Right lobe of liver (tissue), 6 donors: ENCODE data around the gene AIP. TPM values are rescaled to one million over a fixed set of nuclear protein-coding genes. Genes with fewer than 3 reads are reported as not detected.

Experiments
- ATAC-seq, 4 donors: fragments of 200-7000 bp; cut with Tn5 transposase; one replicate each; pipeline ENCODE4 v1.9.1; 2020; ENCODE audit warnings: mild to moderate bottlenecking in 4 of 4, moderate library complexity in 4 of 4
- DNase-seq, 3 donors: peaks; one replicate each; pipeline ENCODE4 v3.0.0-alpha.2; 2020
- H3K27ac ChIP-seq, 3 donors: fragments of 200-600 bp; one replicate each; pipeline ENCODE4 v1.8.0; 2022
- H3K27me3 ChIP-seq, 2 donors: fragments of 200-600 bp; one replicate each; pipeline ENCODE4 v1.8.0; 2022
- H3K36me3 ChIP-seq, 4 donors: fragments of 200-600 bp; sonication (generic) in 1 of 4; one replicate each; pipeline versions ENCODE4 v1.5.1 to v1.8.0; 2017 to 2022; ENCODE audit warnings: control low read depth in 1 of 4
- H3K4me1 ChIP-seq, 4 donors: fragments of 200-600 bp; sonication (generic) in 1 of 4; one replicate each; pipeline versions ENCODE4 v1.5.1 to v1.8.0; 2017 to 2022; ENCODE audit warnings: control low read depth in 1 of 4
- H3K4me3 ChIP-seq, 3 donors: fragments of 200-600 bp; one replicate each; pipeline ENCODE4 v1.8.0; 2022
- H3K9me3 ChIP-seq, 4 donors: fragments of 200-600 bp; sonication (generic) in 1 of 4; one replicate each; pipeline versions ENCODE4 v1.5.1 to v1.8.0; 2017 to 2022; ENCODE audit warnings: control low read depth in 1 of 4
- POLR2A ChIP-seq: fragments of 450-650 bp; IDR thresholded peaks from one replicate; pipeline ENCODE4 v1.6.1; 2017; ENCODE audit warnings: antibody characterized with exemption, mild to moderate bottlenecking
- WGBS: methylation state at CpG from one replicate; pipeline ENCODE4 v1.1.6; 2018; ENCODE audit warnings: low coverage, low lambda C conversion rate; ENCODE audit not compliant: insufficient coverage; ENCODE audit errors: missing lambda C conversion rate; 5-methylcytosine and 5-hydroxymethylcytosine counted together
- intact Hi-C, 2 donors: fragments of 100-400 bp; cut with DNase I; formaldehyde crosslinking; loops; one replicate each; pipeline versions ENCODE4 v1.11.2 to v1.14.1; 2022
- total RNA-seq, 6 experiments: library from RNA; depleted of rRNA in 2 of 6; stranded (reverse); fragments of >200 nt in 2 of 6; fragmentation: NEBNext Ultra II Directional in 3 of 6; extraction: Animal tissue kit (Norgen Biotek cat#: 25700) in 3 of 6; gene quantifications; one replicate each; pipeline versions ENCODE4 v1.1.0 to v1.2.4, GENCODE V29; 2016 to 2023
- TF ChIP-seq, protein P1 (sequence below), 4 donors: fragments of 200-600 bp in 3 of 4; fragments of 450-650 bp in 1 of 4; IDR thresholded peaks; one replicate each; pipeline versions ENCODE4 v1.5.1 to v1.8.0; 2016 to 2022; ENCODE audit warnings: antibody characterized with exemption in 4 of 4, mild to moderate bottlenecking in 2 of 4
- donor health status: DM: no; HTN: yes; CAD: no.
- donor health status: DM: no; HTN: no; CAD: no.
- donor health status: DM: no; HTN: no; CAD: no.
- donor health status: DM: no; HTN: yes; CAD: no.
- donor health status: DM: no; HTN: yes; CAD: no.

Gene AIP
- total RNA-seq, 6 experiments from 2014 or later: 20.8 to 33.9 (median 25.7) TPM

DNA sequence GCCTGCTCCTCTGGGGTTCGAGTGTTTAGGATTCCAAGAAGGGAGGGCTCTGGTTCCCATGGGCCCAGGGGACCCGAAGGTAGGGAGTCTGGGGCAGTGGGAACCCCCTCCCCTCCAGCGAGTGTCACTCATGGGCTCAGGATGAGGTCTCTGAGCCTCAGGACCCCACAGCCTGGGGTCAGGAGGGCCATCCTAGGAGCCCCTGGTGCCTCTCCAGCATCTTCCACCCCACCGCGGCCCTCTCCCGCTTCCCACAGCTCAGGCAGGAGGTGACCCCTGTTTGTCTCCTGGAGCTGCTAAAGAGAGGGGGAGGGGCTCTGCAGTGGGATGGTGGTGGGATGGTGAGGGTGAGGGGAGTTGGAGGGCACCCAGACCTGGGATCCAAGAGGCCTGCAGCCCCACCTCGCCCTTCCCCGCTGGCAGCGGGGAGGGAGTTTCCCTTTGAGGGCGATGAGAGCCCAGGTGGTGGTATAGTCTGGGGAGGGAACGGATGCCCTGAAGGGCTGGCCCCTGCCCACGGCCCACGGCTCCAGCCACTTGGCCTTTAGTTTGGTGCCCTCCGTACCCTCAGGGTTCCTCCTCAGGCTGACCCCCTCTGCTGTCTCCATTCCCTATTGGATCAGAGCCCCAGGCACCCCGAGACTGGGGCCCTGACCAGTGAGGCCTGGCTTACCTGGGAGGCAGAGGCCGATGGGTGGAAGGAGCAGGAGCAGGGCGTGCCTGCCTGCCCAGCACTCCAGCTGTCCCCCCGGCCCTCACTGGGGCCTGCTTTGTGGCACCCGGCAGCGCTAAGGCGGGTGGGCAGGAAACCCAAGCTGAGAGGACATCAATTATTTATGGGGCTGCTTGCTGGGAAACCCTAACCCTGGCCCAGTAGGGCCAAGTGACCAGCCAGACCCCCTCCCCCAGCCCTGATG is 28.8 kb upstream of the AIP start:
- Histone ChIP-seq H3K36me3 (no peaks in the 10 kb centered on the region), H3K27ac (no peak overlapping the region), H3K4me1 (no peaks in the 10 kb centered on the region), H3K27me3 (no peaks in the 10 kb centered on the region), H3K9me3 (no peaks in the 10 kb centered on the region), H3K4me3 (no peak overlapping the region)
- ATAC-seq (no peak), DNase-seq (no peak)
- intact Hi-C loops: no loop called here
- 73% methylated on average over 2 of the region's 21 CpGs for WGBS
- TF ChIP-seq, protein P1, sequence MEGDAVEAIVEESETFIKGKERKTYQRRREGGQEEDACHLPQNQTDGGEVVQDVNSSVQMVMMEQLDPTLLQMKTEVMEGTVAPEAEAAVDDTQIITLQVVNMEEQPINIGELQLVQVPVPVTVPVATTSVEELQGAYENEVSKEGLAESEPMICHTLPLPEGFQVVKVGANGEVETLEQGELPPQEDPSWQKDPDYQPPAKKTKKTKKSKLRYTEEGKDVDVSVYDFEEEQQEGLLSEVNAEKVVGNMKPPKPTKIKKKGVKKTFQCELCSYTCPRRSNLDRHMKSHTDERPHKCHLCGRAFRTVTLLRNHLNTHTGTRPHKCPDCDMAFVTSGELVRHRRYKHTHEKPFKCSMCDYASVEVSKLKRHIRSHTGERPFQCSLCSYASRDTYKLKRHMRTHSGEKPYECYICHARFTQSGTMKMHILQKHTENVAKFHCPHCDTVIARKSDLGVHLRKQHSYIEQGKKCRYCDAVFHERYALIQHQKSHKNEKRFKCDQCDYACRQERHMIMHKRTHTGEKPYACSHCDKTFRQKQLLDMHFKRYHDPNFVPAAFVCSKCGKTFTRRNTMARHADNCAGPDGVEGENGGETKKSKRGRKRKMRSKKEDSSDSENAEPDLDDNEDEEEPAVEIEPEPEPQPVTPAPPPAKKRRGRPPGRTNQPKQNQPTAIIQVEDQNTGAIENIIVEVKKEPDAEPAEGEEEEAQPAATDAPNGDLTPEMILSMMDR (IDR thresholded peaks at IDR 0.05): no peak
- TF ChIP-seq POLR2A: no peak

DNA sequence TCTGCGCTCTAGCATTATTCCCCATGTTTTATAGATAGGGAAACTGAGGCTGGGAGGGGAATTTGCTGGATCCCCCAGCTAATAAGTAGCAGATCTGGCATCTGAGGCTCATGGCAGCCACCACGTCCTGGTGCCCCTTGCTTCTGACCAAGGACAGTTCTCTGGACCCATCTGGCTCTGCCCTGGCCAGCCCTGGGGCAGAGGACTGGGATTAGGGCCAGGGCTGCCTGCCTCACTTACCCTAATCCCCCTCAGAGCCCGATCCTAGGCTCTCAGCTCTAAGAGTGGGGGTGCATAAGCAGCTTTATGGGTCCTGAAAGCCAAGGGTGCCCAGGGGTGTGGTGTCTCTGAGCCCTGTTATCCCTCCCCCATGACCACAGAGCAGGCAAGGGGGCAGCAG is 27.8 kb upstream of the AIP start, which contains the start of gene CABP4:
CABP4 (plus strand) TSS at position 301 of the 400 bp plus-strand sequence; CDS start at position 371, 70 bp downstream.
- H3K27me3 ChIP-seq: no peaks in the 10 kb centered on the region
- H3K27ac ChIP-seq: no peak within 1 kb of the TSS
- intact Hi-C loops: no loop called here

GRCh38 chr11:67456068-67456705 is 26.6 kb upstream of the AIP start:
- WGBS: no CpG with 5 or more reads among the region's 25 CpGs
- no peak for ATAC-seq
- Histone ChIP-seq H3K27me3 (no peaks in the 10 kb centered on the region), H3K27ac (no peak overlapping the region), H3K36me3 (no peaks in the 10 kb centered on the region), H3K4me1 (no peaks in the 10 kb centered on the region), H3K4me3 (no peak overlapping the region), H3K9me3 (no peaks in the 10 kb centered on the region)
- no peak for DNase-seq
- TF ChIP-seq POLR2A: no peak
- TF ChIP-seq, protein P1 (IDR thresholded peaks at IDR 0.05): no peak
- intact Hi-C loops: no loop called here

More for the DNA sequence above, 27.8 kb upstream of the AIP start, which contains the start of gene CABP4:
- WGBS: no CpG with 5 or more reads among the region's 3 CpGs
- Histone ChIP-seq H3K4me1 (no peaks in the 10 kb centered on the region), H3K4me3 (no peak within 1 kb of the TSS), H3K9me3 (no peaks in the 10 kb centered on the region), H3K36me3 (no peaks in the 10 kb centered on the region)
- no peak for DNase-seq
- no peak for ATAC-seq
- TF ChIP-seq POLR2A: no peak
- TF ChIP-seq, protein P1 (IDR thresholded peaks at IDR 0.05): no peak

DNA sequence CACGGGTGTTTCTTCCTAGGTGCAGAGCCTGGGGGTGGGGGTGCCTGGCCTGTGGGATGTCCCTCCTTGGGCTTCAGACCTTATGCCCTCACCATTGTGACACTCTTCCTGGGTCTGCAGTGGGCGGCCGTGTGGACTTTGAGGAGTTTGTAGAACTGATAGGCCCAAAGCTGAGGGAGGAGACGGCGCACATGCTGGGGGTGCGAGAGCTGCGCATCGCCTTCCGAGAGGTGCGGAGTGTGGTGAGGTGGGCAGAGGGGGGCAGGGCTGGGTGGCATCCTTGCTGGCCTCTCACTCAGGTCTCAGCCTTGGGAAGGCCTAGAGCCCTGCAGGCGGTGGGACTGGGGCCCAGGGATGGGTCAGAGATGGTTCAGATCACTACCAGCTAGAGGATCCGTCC is 25.4 kb upstream of the AIP start:
- DNase-seq (no peak), ATAC-seq (no peak)
- TF ChIP-seq POLR2A: no peak
- TF ChIP-seq, protein P1 (IDR thresholded peaks at IDR 0.05): no peak
- H3K9me3 ChIP-seq: no peaks in the 10 kb centered on the region
- no peak overlapping the region for H3K27ac ChIP-seq
- H3K4me3 ChIP-seq: no peak overlapping the region
- no peaks in the 10 kb centered on the region for H3K4me1 ChIP-seq
- no CpG with 5 or more reads among the region's 12 CpGs for WGBS
- intact Hi-C loops: no loop called here
- H3K36me3 ChIP-seq: no peaks in the 10 kb centered on the region
- no peaks in the 10 kb centered on the region for H3K27me3 ChIP-seq
